OCI-LY7 (cell line): ENCODE results near the gene TMEM151A.

Experiments used
- EZH2phosphoT487 ChIP-seq: fragments of 200-600 bp; sonication (generic); IDR thresholded peaks from 2 replicates; pipeline ENCODE4 v1.6.1; 2018; ENCODE audit warnings: low read depth, borderline replicate concordance, mild to moderate bottlenecking, mixed run types, antibody characterized with exemption, low read length, moderate library complexity, mixed read lengths
- TF ChIP-seq, protein P1 (sequence below): fragments of 200-600 bp; sonication (generic); conservative IDR thresholded peaks from 2 replicates; pipeline ENCODE4 v1.5.1; 2014; ENCODE audit warnings: mild to moderate bottlenecking, antibody characterized with exemption, low read length, moderate library complexity, mixed read lengths

GRCh38 chr11:66263231-66263630 is 28.5 kb upstream of the TMEM151A start:
- TF ChIP-seq, protein P1, sequence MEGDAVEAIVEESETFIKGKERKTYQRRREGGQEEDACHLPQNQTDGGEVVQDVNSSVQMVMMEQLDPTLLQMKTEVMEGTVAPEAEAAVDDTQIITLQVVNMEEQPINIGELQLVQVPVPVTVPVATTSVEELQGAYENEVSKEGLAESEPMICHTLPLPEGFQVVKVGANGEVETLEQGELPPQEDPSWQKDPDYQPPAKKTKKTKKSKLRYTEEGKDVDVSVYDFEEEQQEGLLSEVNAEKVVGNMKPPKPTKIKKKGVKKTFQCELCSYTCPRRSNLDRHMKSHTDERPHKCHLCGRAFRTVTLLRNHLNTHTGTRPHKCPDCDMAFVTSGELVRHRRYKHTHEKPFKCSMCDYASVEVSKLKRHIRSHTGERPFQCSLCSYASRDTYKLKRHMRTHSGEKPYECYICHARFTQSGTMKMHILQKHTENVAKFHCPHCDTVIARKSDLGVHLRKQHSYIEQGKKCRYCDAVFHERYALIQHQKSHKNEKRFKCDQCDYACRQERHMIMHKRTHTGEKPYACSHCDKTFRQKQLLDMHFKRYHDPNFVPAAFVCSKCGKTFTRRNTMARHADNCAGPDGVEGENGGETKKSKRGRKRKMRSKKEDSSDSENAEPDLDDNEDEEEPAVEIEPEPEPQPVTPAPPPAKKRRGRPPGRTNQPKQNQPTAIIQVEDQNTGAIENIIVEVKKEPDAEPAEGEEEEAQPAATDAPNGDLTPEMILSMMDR: no peak
- TF ChIP-seq EZH2phosphoT487: no peak
